ENCODE results near the gene HERC2. TPM values are rescaled to one million over a fixed set of nuclear protein-coding genes. Genes with fewer than 3 reads are reported as not detected.

Gene HERC2
- total and polyA plus RNA-seq, 2 of the 13 experiments (the other 11 are each of a cell fraction or from before 2014, with no cell fraction given): 17.6 to 24.8 TPM

DNA sequence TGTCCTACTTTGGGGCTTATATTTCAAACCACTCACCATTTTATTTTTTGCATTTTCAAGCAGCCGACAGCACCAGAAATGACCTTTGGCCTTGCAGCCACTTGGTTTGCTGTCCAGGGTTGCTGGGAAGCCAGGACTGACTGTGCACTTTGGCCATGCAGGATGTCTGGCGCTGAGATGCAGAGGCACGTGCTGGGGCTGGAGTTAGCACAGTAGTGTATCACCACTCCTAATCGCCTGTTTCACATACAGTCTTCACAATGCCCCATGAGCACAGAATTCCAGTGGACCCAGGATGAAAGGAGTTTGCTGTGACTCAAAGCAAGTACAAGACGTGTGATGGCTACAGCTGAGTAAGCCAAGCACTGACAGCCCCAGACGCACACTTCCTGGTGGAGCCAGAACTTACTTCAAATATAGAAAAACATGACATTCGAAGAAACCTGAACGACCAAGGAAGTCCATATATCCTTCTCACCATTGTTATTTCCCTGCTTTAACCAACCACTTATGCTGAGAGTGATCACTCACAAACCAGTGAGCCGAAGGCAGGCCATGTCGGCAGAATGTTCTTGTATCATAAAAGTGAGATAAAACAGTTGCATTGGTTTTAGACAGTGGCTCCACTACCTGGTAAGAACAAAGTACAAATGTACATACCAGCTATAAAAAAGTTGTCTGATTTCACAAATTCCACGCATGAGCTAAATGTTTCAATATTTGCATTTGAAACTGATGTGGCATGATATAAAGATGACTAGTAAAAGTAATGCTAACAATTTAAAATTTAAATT lies 238.9 kb downstream of the HERC2 start:
- in situ Hi-C loops (cut with HindIII; ENCODE audit: extremely low pct_ligation_motif_present, low pct_unique_long_range_greater_than_20kb): no loop called here
- TF ChIP-seq IRX3 (CRISPR knock-in tag; IDR thresholded peaks at IDR 0.05; ENCODE audit: borderline replicate concordance, low read depth) (no peak), ZNF7 (CRISPR knock-in tag; IDR thresholded peaks at IDR 0.05) (peak; percentile 57; the same call in 1 of the 2 replicates), ZBTB38 (CRISPR knock-in tag; IDR thresholded peaks at IDR 0.05) (no peak), ZNF629 (CRISPR knock-in tag; conservative IDR thresholded peaks at IDR 0.05) (no peak), ZNF766 (CRISPR knock-in tag; IDR thresholded peaks at IDR 0.05; ENCODE audit: borderline replicate concordance) (peak; percentile 70; the same call in 1 of the 2 replicates), CEBPB (IDR thresholded peaks at IDR 0.05; ENCODE audit: borderline replicate concordance, low read depth, low read length) (no peak), DPF2 (CRISPR knock-in tag; IDR thresholded peaks at IDR 0.05; ENCODE audit: borderline replicate concordance, low read depth) (no peak), TOE1 (CRISPR knock-in tag; IDR thresholded peaks at IDR 0.05) (no peak), ZFX (CRISPR knock-in tag; IDR thresholded peaks at IDR 0.05; ENCODE audit: low read depth) (no peak)
- TF ChIP-seq, protein P1, sequence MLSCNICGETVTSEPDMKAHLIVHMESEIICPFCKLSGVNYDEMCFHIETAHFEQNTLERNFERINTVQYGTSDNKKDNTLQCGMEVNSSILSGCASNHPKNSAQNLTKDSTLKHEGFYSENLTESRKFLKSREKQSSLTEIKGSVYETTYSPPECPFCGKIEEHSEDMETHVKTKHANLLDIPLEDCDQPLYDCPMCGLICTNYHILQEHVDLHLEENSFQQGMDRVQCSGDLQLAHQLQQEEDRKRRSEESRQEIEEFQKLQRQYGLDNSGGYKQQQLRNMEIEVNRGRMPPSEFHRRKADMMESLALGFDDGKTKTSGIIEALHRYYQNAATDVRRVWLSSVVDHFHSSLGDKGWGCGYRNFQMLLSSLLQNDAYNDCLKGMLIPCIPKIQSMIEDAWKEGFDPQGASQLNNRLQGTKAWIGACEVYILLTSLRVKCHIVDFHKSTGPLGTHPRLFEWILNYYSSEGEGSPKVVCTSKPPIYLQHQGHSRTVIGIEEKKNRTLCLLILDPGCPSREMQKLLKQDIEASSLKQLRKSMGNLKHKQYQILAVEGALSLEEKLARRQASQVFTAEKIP (CRISPR knock-in tag; IDR thresholded peaks at IDR 0.05; ENCODE audit: borderline replicate concordance): no peak
- TF ChIP-seq, protein P2, sequence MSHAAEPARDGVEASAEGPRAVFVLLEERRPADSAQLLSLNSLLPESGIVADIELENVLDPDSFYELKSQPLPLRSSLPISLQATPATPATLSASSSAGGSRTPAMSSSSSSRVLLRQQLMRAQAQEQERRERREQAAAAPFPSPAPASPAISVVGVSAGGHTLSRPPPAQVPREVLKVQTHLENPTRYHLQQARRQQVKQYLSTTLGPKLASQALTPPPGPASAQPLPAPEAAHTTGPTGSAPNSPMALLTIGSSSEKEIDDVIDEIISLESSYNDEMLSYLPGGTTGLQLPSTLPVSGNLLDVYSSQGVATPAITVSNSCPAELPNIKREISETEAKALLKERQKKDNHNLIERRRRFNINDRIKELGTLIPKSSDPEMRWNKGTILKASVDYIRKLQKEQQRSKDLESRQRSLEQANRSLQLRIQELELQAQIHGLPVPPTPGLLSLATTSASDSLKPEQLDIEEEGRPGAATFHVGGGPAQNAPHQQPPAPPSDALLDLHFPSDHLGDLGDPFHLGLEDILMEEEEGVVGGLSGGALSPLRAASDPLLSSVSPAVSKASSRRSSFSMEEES (CRISPR knock-in tag; IDR thresholded peaks at IDR 0.05): peak; percentile 54
- TF ChIP-seq, protein P3, sequence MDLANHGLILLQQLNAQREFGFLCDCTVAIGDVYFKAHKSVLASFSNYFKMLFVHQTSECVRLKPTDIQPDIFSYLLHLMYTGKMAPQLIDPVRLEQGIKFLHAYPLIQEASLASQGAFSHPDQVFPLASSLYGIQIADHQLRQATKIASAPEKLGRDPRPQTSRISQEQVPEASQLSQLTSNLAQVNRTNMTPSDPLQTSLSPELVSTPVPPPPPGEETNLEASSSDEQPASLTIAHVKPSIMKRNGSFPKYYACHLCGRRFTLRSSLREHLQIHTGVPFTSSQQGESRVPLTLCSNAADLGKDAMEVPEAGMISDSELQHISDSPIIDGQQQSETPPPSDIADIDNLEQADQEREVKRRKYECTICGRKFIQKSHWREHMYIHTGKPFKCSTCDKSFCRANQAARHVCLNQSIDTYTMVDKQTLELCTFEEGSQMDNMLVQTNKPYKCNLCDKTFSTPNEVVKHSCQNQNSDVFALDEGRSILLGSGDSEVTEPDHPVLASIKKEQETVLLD (CRISPR knock-in tag; IDR thresholded peaks at IDR 0.05; ENCODE audit: low read depth): no peak
- TF ChIP-seq, protein P4, sequence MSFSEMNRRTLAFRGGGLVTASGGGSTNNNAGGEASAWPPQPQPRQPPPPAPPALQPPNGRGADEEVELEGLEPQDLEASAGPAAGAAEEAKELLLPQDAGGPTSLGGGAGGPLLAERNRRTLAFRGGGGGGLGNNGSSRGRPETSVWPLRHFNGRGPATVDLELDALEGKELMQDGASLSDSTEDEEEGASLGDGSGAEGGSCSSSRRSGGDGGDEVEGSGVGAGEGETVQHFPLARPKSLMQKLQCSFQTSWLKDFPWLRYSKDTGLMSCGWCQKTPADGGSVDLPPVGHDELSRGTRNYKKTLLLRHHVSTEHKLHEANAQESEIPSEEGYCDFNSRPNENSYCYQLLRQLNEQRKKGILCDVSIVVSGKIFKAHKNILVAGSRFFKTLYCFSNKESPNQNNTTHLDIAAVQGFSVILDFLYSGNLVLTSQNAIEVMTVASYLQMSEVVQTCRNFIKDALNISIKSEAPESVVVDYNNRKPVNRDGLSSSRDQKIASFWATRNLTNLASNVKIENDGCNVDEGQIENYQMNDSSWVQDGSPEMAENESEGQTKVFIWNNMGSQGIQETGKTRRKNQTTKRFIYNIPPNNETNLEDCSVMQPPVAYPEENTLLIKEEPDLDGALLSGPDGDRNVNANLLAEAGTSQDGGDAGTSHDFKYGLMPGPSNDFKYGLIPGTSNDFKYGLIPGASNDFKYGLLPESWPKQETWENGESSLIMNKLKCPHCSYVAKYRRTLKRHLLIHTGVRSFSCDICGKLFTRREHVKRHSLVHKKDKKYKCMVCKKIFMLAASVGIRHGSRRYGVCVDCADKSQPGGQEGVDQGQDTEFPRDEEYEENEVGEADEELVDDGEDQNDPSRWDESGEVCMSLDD (CRISPR knock-in tag; IDR thresholded peaks at IDR 0.05; ENCODE audit: borderline replicate concordance): no peak
- TF ChIP-seq, protein P5, sequence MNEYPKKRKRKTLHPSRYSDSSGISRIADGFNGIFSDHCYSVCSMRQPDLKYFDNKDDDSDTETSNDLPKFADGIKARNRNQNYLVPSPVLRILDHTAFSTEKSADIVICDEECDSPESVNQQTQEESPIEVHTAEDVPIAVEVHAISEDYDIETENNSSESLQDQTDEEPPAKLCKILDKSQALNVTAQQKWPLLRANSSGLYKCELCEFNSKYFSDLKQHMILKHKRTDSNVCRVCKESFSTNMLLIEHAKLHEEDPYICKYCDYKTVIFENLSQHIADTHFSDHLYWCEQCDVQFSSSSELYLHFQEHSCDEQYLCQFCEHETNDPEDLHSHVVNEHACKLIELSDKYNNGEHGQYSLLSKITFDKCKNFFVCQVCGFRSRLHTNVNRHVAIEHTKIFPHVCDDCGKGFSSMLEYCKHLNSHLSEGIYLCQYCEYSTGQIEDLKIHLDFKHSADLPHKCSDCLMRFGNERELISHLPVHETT (CRISPR knock-in tag; conservative IDR thresholded peaks at IDR 0.05): no peak

More for the DNA sequence above, 238.9 kb downstream of the HERC2 start:
- H3K4me1 ChIP-seq (ENCODE audit: insufficient read depth, low read length): peaks cover 14% of the 10 kb centered on the region
- H3K79me2 ChIP-seq (ENCODE audit: insufficient read depth, low read length): no peaks in the 10 kb centered on the region
- intact Hi-C loops (cut with micrococcal nuclease; ENCODE audit: unreplicated experiment): no loop called here
- H3K27ac ChIP-seq (ENCODE audit: extremely low read length, insufficient read depth, low read length): no peak overlapping the region
- H3K36me3 ChIP-seq (replicated peaks in 1 of 2; ENCODE audit: control insufficient read depth in 1 of 2, insufficient read depth in 2 of 2, low read length in 2 of 2): no peaks in the 10 kb centered on the region
- peak overlapping the region; percentile 32; the same call in 1 of the 2 replicates for H3K4me2 ChIP-seq (ENCODE audit: low read depth, low read length)
- FAIRE-seq (peak; percentile 90), ATAC-seq (peak; percentile 90), DNase-seq (ENCODE audit: low spot score) (peak; percentile 76)
- H4K20me1 ChIP-seq (ENCODE audit: insufficient read depth, low read length): no peaks in the 10 kb centered on the region
- no peak overlapping the region for H2AFZ ChIP-seq (ENCODE audit: low read length)
- H3K9me3 ChIP-seq (ENCODE audit: low read length): 0 out of 2 replicates have a peak, but pooled peaks cover 5% of the 10 kb centered on the region
- 14% methylated on average over 11 of the region's 11 CpGs for WGBS (ENCODE audit: low lambda C conversion rate)
- no TSS peak for BruUV-seq (replicated peaks)
- POLR2A ChIA-PET: no interaction called here
- CTCF ChIA-PET (ENCODE audit: low intra/inter-chr PET ratio, low total read pairs): no interaction called here
- no peak overlapping the region for H3K9ac ChIP-seq (ENCODE audit: insufficient read depth, low read depth, low read length)
- no peaks in the 10 kb centered on the region for H3K27me3 ChIP-seq (ENCODE audit: control insufficient read depth in 1 of 2, insufficient read depth in 2 of 2, low read length in 2 of 2)
- H3K4me3 ChIP-seq (replicated peaks in 1 of 3; ENCODE audit: insufficient read depth in 1 of 3, low read depth in 2 of 3, low read length in 3 of 3): no peak overlapping the region

Data from HepG2 (cell line).